Measurements from ENCODE around the gene NOC2L.

Gene NOC2L

GRCh38 chr1:938088-938683, 20.9 kb downstream of the NOC2L start:
- peak in 2 of 3 donors; percentile 48 to 54 for DNase-seq
- Histone ChIP-seq H3K27me3 (replicated peaks in 2 of 5; ENCODE audit: control insufficient read depth in 4 of 5, insufficient read depth in 5 of 5, low read length in 4 of 5) (peaks cover 0 to 80% (median 24%) of the 10 kb centered on the region in 5 experiments), H3K4me1 (ENCODE audit: control extremely low read depth in 1 of 4, control insufficient read depth in 4 of 4, insufficient read depth in 4 of 4, low read length in 3 of 4) (peaks cover 0 to 45% (median 37%) of the 10 kb centered on the region in 4 experiments), H3K4me3 (ENCODE audit: control insufficient read depth in 1 of 7, extremely low read depth in 1 of 7, insufficient read depth in 4 of 7, low read depth in 2 of 7, low read length in 6 of 7) (no peak overlapping the region), H3K9me3 (ENCODE audit: control extremely low read depth in 1 of 5, control insufficient read depth in 4 of 5, insufficient read depth in 2 of 5, low read depth in 1 of 5, low read length in 4 of 5) (no peaks in the 10 kb centered on the region), H3K27ac (ENCODE audit: insufficient read depth in 1 of 2, low read depth in 1 of 2, low read length in 2 of 2, poor library complexity in 1 of 2, severe bottlenecking in 2 of 2) (no peak overlapping the region), H3K36me3 (ENCODE audit: control insufficient read depth in 4 of 4, insufficient read depth in 4 of 4, low read length in 3 of 4) (no peaks in the 10 kb centered on the region)
- 78% methylated on average over 14 of the region's 15 CpGs for WGBS (ENCODE audit: insufficient coverage)
- POLR2A ChIA-PET = no interaction called here
- CTCF ChIA-PET = interaction anchor here (0.8 to 5.3 kb wide), 10 partner anchors 9 to 69 kb away, joined by 3 to 47 read pairs (median 7); no protein-coding TSS in a partner anchor

GRCh38 chr1:937521-937920, 21.5 kb downstream of the NOC2L start:
- Histone ChIP-seq H3K4me1 (ENCODE audit: control extremely low read depth in 1 of 4, control insufficient read depth in 4 of 4, insufficient read depth in 4 of 4, low read length in 3 of 4) (peaks cover 0 to 38% (median 32%) of the 10 kb centered on the region in 4 experiments), H3K4me3 (ENCODE audit: control insufficient read depth in 1 of 7, extremely low read depth in 1 of 7, insufficient read depth in 4 of 7, low read depth in 2 of 7, low read length in 6 of 7) (no peak overlapping the region), H3K27ac (ENCODE audit: insufficient read depth in 1 of 2, low read depth in 1 of 2, low read length in 2 of 2, poor library complexity in 1 of 2, severe bottlenecking in 2 of 2) (no peak overlapping the region), H3K9me3 (ENCODE audit: control extremely low read depth in 1 of 5, control insufficient read depth in 4 of 5, insufficient read depth in 2 of 5, low read depth in 1 of 5, low read length in 4 of 5) (no peaks in the 10 kb centered on the region), H3K36me3 (ENCODE audit: control insufficient read depth in 4 of 4, insufficient read depth in 4 of 4, low read length in 3 of 4) (no peaks in the 10 kb centered on the region), H3K27me3 (replicated peaks in 2 of 5; ENCODE audit: control insufficient read depth in 4 of 5, insufficient read depth in 5 of 5, low read length in 4 of 5) (peaks cover 0 to 79% (median 20%) of the 10 kb centered on the region in 5 experiments)
- 96% methylated on average over 14 of the region's 16 CpGs for WGBS (ENCODE audit: insufficient coverage)
- ChIA-PET POLR2A (no interaction called here), CTCF (interaction anchor here (0.8 to 5.3 kb wide), 8 partner anchors 9 to 68 kb away, joined by 3 to 47 read pairs (median 7); no protein-coding TSS in a partner anchor)
- no peak for DNase-seq

GRCh38 chr1:936348-937264, 22.4 kb downstream of the NOC2L start:
- WGBS (ENCODE audit: insufficient coverage) = 92% methylated on average over 27 of the region's 45 CpGs
- Histone ChIP-seq H3K4me3 (ENCODE audit: control insufficient read depth in 1 of 7, extremely low read depth in 1 of 7, insufficient read depth in 4 of 7, low read depth in 2 of 7, low read length in 6 of 7) (no peak overlapping the region), H3K4me1 (ENCODE audit: control extremely low read depth in 1 of 4, control insufficient read depth in 4 of 4, insufficient read depth in 4 of 4, low read length in 3 of 4) (peaks cover 0 to 31% (median 26%) of the 10 kb centered on the region in 4 experiments), H3K9me3 (ENCODE audit: control extremely low read depth in 1 of 5, control insufficient read depth in 4 of 5, insufficient read depth in 2 of 5, low read depth in 1 of 5, low read length in 4 of 5) (no peaks in the 10 kb centered on the region), H3K27ac (ENCODE audit: insufficient read depth in 1 of 2, low read depth in 1 of 2, low read length in 2 of 2, poor library complexity in 1 of 2, severe bottlenecking in 2 of 2) (no peak overlapping the region), H3K27me3 (replicated peaks in 2 of 5; ENCODE audit: control insufficient read depth in 4 of 5, insufficient read depth in 5 of 5, low read length in 4 of 5) (peaks cover 0 to 73% (median 20%) of the 10 kb centered on the region in 5 experiments), H3K36me3 (ENCODE audit: control insufficient read depth in 4 of 4, insufficient read depth in 4 of 4, low read length in 3 of 4) (no peaks in the 10 kb centered on the region)
- ChIA-PET POLR2A (no interaction called here), CTCF (interaction anchor here (1.7 to 2.7 kb wide), 2 partner anchors 8 to 67 kb away, joined by 6 to 22 read pairs; no protein-coding TSS in a partner anchor)
- no peak for DNase-seq

- WGBS (ENCODE audit: insufficient coverage) = 15% methylated on average over 16 of the region's 30 CpGs
- H3K4me1 ChIP-seq (ENCODE audit: control extremely low read depth in 1 of 4, control insufficient read depth in 4 of 4, insufficient read depth in 4 of 4, low read length in 3 of 4) = peaks cover 0 to 23% (median 19%) of the 10 kb centered on the region in 4 experiments
Observed at GRCh38 chr1:935751-936231, 23.3 kb downstream of the NOC2L start.

GRCh38 chr1:934991-935750, 23.9 kb downstream of the NOC2L start:
- Histone ChIP-seq H3K27ac (ENCODE audit: insufficient read depth in 1 of 2, low read depth in 1 of 2, low read length in 2 of 2, poor library complexity in 1 of 2, severe bottlenecking in 2 of 2) (no peak overlapping the region), H3K4me3 (ENCODE audit: control insufficient read depth in 1 of 7, extremely low read depth in 1 of 7, insufficient read depth in 4 of 7, low read depth in 2 of 7, low read length in 6 of 7) (no peak overlapping the region), H3K4me1 (ENCODE audit: control extremely low read depth in 1 of 4, control insufficient read depth in 4 of 4, insufficient read depth in 4 of 4, low read length in 3 of 4) (peaks cover 0 to 17% (median 13%) of the 10 kb centered on the region in 4 experiments), H3K27me3 (replicated peaks in 2 of 5; ENCODE audit: control insufficient read depth in 4 of 5, insufficient read depth in 5 of 5, low read length in 4 of 5) (peaks cover 0 to 65% (median 14%) of the 10 kb centered on the region in 5 experiments), H3K36me3 (ENCODE audit: control insufficient read depth in 4 of 4, insufficient read depth in 4 of 4, low read length in 3 of 4) (no peaks in the 10 kb centered on the region), H3K9me3 (ENCODE audit: control extremely low read depth in 1 of 5, control insufficient read depth in 4 of 5, insufficient read depth in 2 of 5, low read depth in 1 of 5, low read length in 4 of 5) (no peaks in the 10 kb centered on the region)
- no peak for DNase-seq
- ChIA-PET POLR2A (no interaction called here), CTCF (no interaction called here)
- 14% methylated on average over 30 of the region's 37 CpGs for WGBS (ENCODE audit: insufficient coverage)

More at GRCh38 chr1:935751-936231, 23.3 kb downstream of the NOC2L start:
- CTCF ChIA-PET = no interaction called here
- POLR2A ChIA-PET = no interaction called here
- Histone ChIP-seq H3K36me3 (ENCODE audit: control insufficient read depth in 4 of 4, insufficient read depth in 4 of 4, low read length in 3 of 4) (no peaks in the 10 kb centered on the region), H3K27ac (ENCODE audit: insufficient read depth in 1 of 2, low read depth in 1 of 2, low read length in 2 of 2, poor library complexity in 1 of 2, severe bottlenecking in 2 of 2) (no peak overlapping the region), H3K27me3 (replicated peaks in 2 of 5; ENCODE audit: control insufficient read depth in 4 of 5, insufficient read depth in 5 of 5, low read length in 4 of 5) (peaks cover 0 to 69% (median 18%) of the 10 kb centered on the region in 5 experiments), H3K9me3 (ENCODE audit: control extremely low read depth in 1 of 5, control insufficient read depth in 4 of 5, insufficient read depth in 2 of 5, low read depth in 1 of 5, low read length in 4 of 5) (no peaks in the 10 kb centered on the region), H3K4me3 (ENCODE audit: control insufficient read depth in 1 of 7, extremely low read depth in 1 of 7, insufficient read depth in 4 of 7, low read depth in 2 of 7, low read length in 6 of 7) (no peak overlapping the region)
- DNase-seq = peak in 1 of 3 donors; percentile 46

GRCh38 chr1:933603-933940, 25.5 kb downstream of the NOC2L start:
- Histone ChIP-seq H3K4me1 (ENCODE audit: control extremely low read depth in 1 of 4, control insufficient read depth in 4 of 4, insufficient read depth in 4 of 4, low read length in 3 of 4) (peaks cover 0 to 8% (median 6%) of the 10 kb centered on the region in 4 experiments), H3K27me3 (replicated peaks in 2 of 5; ENCODE audit: control insufficient read depth in 4 of 5, insufficient read depth in 5 of 5, low read length in 4 of 5) (peaks cover 0 to 58% (median 6%) of the 10 kb centered on the region in 5 experiments), H3K4me3 (ENCODE audit: control insufficient read depth in 1 of 7, extremely low read depth in 1 of 7, insufficient read depth in 4 of 7, low read depth in 2 of 7, low read length in 6 of 7) (no peak overlapping the region), H3K27ac (ENCODE audit: insufficient read depth in 1 of 2, low read depth in 1 of 2, low read length in 2 of 2, poor library complexity in 1 of 2, severe bottlenecking in 2 of 2) (no peak overlapping the region), H3K9me3 (ENCODE audit: control extremely low read depth in 1 of 5, control insufficient read depth in 4 of 5, insufficient read depth in 2 of 5, low read depth in 1 of 5, low read length in 4 of 5) (no peaks in the 10 kb centered on the region), H3K36me3 (ENCODE audit: control insufficient read depth in 4 of 4, insufficient read depth in 4 of 4, low read length in 3 of 4) (no peaks in the 10 kb centered on the region)
- WGBS (ENCODE audit: insufficient coverage) = 46% methylated on average over 5 of the region's 10 CpGs
- CTCF ChIA-PET = interaction anchor here (1.2 to 1.6 kb wide), 2 partner anchors 18 to 28 kb away, joined by 3 to 5 read pairs; no protein-coding TSS in a partner anchor
- DNase-seq = no peak
- POLR2A ChIA-PET = no interaction called here

Data from common myeloid progenitor, CD34-positive (primary cell).